GM12873 (cell line): Measurements from ENCODE around the gene KLHL6.

Experiments used
- TF ChIP-seq, protein P1 (sequence below): IDR thresholded peaks from 2 replicates; pipeline ENCODE4 v1.5.1; 2012; ENCODE audit warnings: low read depth, mild to moderate bottlenecking, moderate library complexity, low read length, control low read depth; ENCODE audit not compliant: insufficient read depth; ENCODE audit errors: missing control alignments

Gene KLHL6

DNA sequence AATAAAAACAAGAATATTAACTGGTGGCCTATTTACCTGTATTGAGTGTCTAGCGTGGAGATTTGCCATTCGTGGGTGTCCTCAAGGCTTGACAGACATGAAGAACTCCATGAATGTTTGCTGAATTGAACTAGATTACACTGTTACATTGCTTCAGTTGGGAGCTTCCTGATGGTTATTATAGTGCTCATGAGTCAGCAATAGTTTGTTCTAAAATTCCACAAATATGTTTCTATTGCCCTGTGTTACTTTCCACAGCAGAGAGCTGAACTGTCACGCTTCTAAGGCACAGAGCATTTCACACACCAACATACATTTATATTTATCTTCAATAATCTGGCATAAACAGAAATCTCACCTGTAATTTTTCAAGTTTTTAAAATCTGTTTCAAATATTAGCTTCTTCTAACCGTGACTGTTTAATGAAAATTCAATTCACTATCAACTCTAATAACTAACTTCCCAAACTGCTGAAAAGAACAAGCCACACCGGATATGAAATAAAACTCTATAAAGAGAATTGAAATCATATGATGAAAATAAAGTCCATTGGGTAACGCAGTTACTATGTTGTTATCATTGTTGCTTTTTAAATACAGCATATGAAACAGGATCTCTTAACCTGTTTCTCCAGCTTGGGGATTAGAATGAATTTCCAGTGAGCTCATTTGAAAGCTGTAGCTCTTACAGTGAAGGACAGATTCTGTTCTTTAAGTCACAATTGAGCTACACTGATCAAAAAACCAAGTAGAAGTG is 65.9 kb downstream of the KLHL6 start:
- TF ChIP-seq, protein P1, sequence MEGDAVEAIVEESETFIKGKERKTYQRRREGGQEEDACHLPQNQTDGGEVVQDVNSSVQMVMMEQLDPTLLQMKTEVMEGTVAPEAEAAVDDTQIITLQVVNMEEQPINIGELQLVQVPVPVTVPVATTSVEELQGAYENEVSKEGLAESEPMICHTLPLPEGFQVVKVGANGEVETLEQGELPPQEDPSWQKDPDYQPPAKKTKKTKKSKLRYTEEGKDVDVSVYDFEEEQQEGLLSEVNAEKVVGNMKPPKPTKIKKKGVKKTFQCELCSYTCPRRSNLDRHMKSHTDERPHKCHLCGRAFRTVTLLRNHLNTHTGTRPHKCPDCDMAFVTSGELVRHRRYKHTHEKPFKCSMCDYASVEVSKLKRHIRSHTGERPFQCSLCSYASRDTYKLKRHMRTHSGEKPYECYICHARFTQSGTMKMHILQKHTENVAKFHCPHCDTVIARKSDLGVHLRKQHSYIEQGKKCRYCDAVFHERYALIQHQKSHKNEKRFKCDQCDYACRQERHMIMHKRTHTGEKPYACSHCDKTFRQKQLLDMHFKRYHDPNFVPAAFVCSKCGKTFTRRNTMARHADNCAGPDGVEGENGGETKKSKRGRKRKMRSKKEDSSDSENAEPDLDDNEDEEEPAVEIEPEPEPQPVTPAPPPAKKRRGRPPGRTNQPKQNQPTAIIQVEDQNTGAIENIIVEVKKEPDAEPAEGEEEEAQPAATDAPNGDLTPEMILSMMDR: no peak

DNA sequence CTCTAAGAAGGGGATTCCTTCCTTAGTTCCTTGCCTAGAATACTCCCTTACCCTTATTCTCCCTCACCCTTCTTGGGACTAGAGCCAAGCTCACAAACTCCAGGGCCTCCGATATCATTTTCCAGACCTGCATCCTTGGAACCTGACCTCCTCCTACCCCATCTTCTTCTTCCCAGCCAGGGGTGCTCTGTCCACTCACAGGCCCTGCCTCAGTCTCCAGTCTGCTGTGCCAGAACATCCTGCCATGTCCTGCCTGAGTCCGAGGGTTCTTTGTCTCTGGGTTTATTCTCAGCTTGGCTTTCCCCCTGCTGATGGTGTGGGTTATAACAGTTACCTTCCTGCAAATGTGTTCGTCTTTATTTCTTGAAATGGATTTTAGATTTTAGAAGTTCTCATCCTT is 67.2 kb downstream of the KLHL6 start:
- TF ChIP-seq, protein P1: no peak

- TF ChIP-seq, protein P1: no peak
Observed at GRCh38 chr3:183487896-183488295, 67.6 kb downstream of the KLHL6 start.

DNA sequence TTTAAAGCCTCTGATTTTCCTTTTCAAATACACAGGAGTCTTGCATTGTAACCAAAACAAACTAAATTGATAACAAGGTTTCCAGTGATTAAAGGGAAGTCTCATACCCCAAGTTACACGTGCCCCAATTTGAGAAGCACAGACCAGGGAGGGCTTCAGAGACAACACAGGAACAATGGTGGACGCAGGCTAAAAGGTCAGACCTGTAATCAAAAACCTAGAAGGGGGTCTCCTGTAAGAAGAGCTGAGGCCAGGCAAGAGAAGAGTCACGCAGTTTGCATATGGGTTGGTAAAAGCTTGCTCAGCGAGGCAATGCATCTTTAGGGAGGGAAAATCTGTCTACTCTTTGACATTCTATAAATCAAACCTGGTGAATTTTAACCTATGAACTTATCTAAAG is 68.5 kb downstream of the KLHL6 start:
- TF ChIP-seq, protein P1: no peak

GRCh38 chr3:183486472-183486871 is 69.0 kb downstream of the KLHL6 start:
- TF ChIP-seq, protein P1: no peak

GRCh38 chr3:183485585-183485984 is 69.9 kb downstream of the KLHL6 start:
- TF ChIP-seq, protein P1: no peak

DNA sequence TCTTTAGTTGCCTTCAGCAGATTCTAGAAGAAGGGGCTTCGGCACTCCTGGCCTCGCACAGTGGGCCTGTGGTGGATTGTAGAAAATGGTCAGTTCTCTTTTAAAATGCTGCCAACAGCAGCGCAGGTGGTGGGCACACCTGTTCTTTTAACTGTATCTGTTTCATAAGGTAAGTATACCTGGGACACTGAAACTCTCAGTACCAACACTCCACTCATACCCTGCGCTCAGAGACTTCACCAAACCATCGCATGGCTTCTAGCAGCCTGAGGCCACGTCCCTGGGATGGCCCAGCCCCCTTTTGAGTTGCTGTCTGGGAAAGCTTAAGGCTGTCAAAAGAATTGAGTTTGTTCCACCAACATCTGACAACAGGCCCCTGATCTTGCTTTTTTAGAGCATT is 70.4 kb downstream of the KLHL6 start:
- TF ChIP-seq, protein P1: no peak
